GM10266 (cell line): ENCODE data around the gene CYP2J2.

Source experiments
- DNase-seq: peaks from one replicate; pipeline ENCODE4 v3.0.0; 2012; ENCODE audit errors: extremely low spot score
- TF ChIP-seq, protein P1 (sequence below): IDR thresholded peaks from 2 replicates; pipeline ENCODE4 v1.5.1; 2012; ENCODE audit warnings: mild to moderate bottlenecking, low read depth; ENCODE audit not compliant: control insufficient read depth, insufficient read depth; ENCODE audit errors: missing control alignments

The CYP2J2 gene

DNA sequence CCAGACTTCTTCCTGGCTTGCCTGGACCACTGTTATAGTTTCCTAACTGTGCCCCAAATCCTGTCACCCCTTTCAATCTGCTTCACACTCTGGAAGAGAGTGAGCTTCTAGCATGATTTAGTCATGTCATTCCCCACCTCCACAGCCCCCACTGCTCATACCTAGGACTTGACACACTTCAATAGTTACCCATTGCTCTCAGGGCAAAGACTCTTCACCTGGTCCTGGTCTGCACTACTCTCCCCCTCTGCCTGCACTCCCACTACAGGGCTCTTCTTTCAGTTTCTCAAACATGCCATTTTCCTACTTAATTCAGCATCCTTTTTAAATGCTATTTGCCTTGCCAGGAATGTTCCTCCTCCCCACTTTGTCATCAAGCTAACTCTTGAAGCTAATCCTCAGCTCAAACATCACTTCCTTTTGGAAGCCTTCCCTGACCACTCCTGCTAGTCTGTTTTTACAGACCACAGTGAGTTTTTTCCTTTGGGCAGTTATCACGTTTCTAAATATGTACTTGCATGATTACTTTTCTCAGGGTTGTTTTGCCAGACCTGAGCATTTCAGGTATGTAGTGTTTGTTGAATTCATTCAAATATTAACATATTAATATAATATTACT, 24.7 kb downstream of the CYP2J2 start:
- DNase-seq = no peak
- TF ChIP-seq, protein P1, sequence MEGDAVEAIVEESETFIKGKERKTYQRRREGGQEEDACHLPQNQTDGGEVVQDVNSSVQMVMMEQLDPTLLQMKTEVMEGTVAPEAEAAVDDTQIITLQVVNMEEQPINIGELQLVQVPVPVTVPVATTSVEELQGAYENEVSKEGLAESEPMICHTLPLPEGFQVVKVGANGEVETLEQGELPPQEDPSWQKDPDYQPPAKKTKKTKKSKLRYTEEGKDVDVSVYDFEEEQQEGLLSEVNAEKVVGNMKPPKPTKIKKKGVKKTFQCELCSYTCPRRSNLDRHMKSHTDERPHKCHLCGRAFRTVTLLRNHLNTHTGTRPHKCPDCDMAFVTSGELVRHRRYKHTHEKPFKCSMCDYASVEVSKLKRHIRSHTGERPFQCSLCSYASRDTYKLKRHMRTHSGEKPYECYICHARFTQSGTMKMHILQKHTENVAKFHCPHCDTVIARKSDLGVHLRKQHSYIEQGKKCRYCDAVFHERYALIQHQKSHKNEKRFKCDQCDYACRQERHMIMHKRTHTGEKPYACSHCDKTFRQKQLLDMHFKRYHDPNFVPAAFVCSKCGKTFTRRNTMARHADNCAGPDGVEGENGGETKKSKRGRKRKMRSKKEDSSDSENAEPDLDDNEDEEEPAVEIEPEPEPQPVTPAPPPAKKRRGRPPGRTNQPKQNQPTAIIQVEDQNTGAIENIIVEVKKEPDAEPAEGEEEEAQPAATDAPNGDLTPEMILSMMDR = no peak

DNA sequence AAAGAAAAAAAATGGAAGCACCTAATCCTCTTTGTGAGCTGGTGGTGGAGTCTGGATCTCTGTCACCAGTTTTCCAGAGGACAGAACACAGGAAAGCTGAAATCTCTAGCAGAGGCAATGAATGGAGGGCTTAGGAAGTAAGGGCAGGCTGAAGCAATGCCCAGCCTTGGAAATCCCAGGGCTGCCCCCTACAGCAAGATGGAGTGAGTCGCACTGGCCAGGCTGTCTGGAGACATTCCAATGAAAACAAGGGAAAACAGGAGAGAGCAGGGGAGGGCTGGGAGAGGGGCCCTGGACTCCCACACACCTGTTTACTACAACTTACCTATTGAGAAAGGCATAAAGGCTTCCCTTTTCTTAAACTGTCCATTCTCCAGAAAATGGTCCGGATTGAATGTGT, 25.9 kb downstream of the CYP2J2 start:
- no peak for DNase-seq

DNA sequence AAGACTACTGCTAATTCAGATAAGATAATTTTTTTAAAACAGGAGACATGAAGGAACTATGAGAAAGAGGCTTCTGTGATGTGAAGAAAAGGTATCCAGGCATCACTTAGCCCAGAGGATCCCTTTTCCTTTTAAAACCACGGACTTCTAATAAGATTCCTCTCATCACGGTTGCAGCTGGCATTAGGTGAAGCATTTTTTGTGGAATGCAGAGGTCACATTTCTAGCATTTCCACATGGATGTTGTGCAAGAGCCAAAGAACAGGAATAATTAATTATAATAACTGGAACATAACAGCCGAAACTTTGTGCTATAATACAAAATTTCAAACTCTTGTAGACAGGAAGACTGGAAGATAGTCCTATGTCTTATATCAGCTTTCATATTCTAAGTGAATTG, 27.6 kb downstream of the CYP2J2 start:
- DNase-seq = no peak
- TF ChIP-seq, protein P1 = no peak

More for the DNA sequence above, 25.9 kb downstream of the CYP2J2 start:
- TF ChIP-seq, protein P1 = no peak

DNA sequence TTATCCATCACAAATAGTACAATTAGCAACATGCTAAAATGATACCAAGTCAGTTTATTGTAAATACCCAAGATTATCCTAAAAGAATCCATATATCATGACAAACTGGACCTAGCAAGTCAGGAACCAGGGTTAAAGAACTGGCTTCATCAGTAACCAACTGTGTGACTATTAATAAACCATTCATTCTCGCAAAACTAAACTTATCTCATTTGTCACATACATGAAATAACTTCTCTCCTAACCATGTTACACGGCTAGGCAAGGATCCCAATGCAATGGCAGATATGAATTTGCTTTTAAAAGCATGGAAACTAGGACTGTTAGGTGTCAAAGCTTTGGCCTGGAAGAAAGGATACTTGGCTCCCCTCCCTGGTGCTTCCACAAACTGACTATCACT, 29.4 kb downstream of the CYP2J2 start:
- no peak for DNase-seq
- TF ChIP-seq, protein P1 = no peak

DNA sequence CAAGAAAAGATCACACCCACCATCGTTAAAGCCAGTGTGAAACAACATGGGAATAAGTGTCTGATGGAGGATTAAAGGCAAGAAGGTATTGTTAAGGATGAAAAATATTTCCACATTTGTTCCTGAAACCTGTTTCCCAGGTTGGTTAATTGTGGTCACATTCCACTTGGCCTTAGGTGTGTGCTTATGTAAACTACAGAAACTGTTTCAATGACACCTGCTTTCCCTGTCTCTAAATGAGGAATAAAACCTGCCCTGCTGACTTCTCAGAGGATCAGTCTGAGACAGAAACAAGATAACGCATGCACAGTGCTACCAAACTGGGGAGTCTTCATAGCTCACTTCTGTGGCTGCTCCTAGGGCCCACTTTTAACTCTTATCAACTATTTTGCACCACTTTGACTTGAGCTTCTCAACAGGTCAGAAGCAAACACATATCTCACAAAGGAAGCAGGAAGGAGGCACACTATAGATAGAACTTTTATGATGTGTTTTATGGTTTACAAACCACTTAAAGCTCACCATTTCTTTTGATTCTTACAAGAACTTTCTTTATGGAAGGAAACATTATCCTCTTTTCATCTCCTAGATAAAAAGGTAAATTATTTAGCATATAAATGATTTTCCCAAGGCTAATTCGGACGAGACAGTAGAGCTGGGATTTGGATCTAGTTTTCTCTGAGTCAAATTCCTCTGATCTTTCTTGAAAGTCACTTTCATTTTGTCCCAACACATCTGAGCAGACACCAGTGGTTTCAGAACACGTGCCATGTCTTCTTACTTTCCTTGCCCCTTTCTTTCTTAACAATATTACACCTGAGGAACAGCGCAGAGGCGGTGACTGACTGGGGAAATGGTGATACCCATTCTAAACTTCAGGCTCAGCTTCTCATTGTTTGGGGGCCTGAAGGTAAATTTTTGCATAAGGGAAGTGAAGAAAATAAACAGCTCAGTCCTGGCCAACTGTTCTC, 33.4 kb downstream of the CYP2J2 start:
- no peak for DNase-seq
- TF ChIP-seq, protein P1 = no peak

DNA sequence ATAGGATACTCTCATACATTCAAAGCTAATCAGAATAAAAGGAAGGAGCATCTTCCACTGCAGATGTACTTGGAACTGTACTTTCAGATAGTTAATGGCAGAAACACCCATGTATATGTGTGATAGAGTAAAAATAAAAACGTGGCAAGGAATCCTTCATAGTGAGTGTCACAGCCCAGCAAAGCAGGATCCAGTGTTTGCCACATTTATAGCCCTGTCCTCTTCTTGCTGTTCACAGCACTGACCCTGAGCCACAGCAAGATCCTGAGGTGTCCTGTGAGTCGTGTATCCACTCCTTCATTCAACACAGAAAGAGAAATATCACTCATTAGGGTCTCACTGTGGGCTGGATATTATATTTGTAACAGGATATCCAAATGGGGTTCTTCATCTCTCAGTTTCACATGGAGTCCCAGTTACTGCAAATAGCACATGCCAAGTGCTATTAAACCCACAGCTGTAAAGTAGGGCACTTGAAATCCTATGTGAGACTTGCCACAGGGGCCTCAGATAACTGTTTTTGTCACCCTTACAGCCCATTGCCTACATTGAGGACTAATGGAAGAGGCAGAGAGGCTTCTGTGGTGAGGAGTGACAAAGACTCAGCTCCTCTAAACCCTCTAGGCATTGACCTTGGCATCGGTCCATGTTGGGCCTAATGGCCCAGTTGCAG, 41.3 kb downstream of the CYP2J2 start:
- no peak for DNase-seq
- TF ChIP-seq, protein P1 = no peak

DNA sequence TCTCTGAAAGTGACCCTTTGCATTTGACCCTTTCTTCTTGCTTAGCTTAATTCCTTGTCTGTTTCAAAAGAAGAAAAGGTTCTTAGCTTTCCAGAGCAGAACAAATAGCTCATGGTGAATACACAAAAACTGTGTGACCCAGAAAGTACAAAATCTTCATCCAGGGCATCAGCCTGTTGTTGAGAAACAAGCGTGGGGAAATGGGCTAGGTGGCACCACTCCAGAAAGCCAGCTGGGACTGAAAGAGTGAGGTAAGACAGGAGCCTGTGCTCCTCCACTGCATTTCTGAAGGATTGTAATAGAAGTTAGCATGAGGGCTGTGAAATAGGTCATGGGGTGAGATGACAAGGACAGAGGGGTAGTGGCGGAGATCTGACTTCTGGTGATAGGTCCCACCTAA, 45.8 kb downstream of the CYP2J2 start:
- DNase-seq = no peak
- TF ChIP-seq, protein P1 = no peak
